SK-N-MC (cell line): Measurements from ENCODE around the gene BRPF3.

Experiments
- DNase-seq: peaks from one replicate; pipeline ENCODE4 v3.0.0-alpha.2; 2011; ENCODE audit warnings: low read depth, low spot score
- H3K27ac ChIP-seq: fragments of 200-600 bp; sonication (generic); 2 replicates; pipeline ENCODE4 v1.5.1; 2016; ENCODE audit warnings: mixed run types
- H3K36me3 ChIP-seq: fragments of 200-600 bp; sonication (generic); 2 replicates; pipeline ENCODE4 v1.6.1; 2017; ENCODE audit warnings: antibody characterized with exemption, low read length, mixed read lengths; ENCODE audit not compliant: insufficient read depth
- H3K4me3 ChIP-seq: fragments of 200-600 bp; sonication (generic); 2 replicates; pipeline ENCODE4 v1.5.1; 2016
- H3K9ac ChIP-seq: fragments of 200-600 bp; sonication (generic); 2 replicates; pipeline ENCODE4 v1.8.0; 2017; ENCODE audit warnings: mixed run types, mixed read lengths; ENCODE audit not compliant: insufficient read length
- H3K9me3 ChIP-seq: fragments of 200-600 bp; sonication (generic); 2 replicates; pipeline ENCODE4 v1.6.1; 2017; ENCODE audit warnings: low read depth, mild to moderate bottlenecking, antibody characterized with exemption, low read length, moderate library complexity, mixed read lengths
- EZH2 ChIP-seq: fragments of 200-600 bp; sonication (generic); IDR thresholded peaks from one replicate; pipeline ENCODE4 v1.6.1; 2017; ENCODE audit warnings: antibody characterized with exemption
- FOXP2 ChIP-seq: optimal IDR thresholded peaks from 2 replicates; pipeline ENCODE3; 2011; ENCODE audit warnings: mild to moderate bottlenecking, moderate library complexity; ENCODE audit not compliant: insufficient read depth; ENCODE audit errors: extremely low read length, control extremely low read depth
- POLR2AphosphoS5 ChIP-seq: IDR thresholded peaks from 2 replicates; pipeline ENCODE4 v1.6.1; 2012; ENCODE audit warnings: mild to moderate bottlenecking, low read depth, low read length, borderline replicate concordance

BRPF3 gene

GRCh38 chr6:36267731-36268477 lies 71.4 kb downstream of the BRPF3 start:
- Histone ChIP-seq H3K9me3 (no peaks in the 10 kb centered on the region), H3K4me3 (no peak overlapping the region), H3K36me3 (no peaks in the 10 kb centered on the region), H3K27ac (no peak overlapping the region), H3K9ac (no peak overlapping the region)
- no peak for TF ChIP-seq EZH2
- TF ChIP-seq POLR2AphosphoS5, result no peak
- no peak for TF ChIP-seq FOXP2
- DNase-seq, result no peak

GRCh38 chr6:36268478-36269275 lies 72.1 kb downstream of the BRPF3 start:
- Histone ChIP-seq H3K9me3 (no peaks in the 10 kb centered on the region), H3K4me3 (no peak overlapping the region), H3K36me3 (no peaks in the 10 kb centered on the region), H3K27ac (no peak overlapping the region), H3K9ac (no peak overlapping the region)
- TF ChIP-seq EZH2 (no peak), POLR2AphosphoS5 (no peak), FOXP2 (no peak)
- DNase-seq, result no peak

- H3K4me3 ChIP-seq, result no peak within 1 kb of the TSS
- no peak for DNase-seq
- H3K27ac ChIP-seq, result no peak within 1 kb of the TSS
These were observed 73.5 kb downstream of the BRPF3 start, which contains the start of gene PNPLA1 for GRCh38 chr6:36269834-36270705. Gene PNPLA1 (plus strand): TSS chr6:36270060. CDS start chr6:36270460, 400 bp downstream.

GRCh38 chr6:36272234-36272633 lies 75.7 kb downstream of the BRPF3 start:
- no peak overlapping the region for H3K4me3 ChIP-seq
- DNase-seq, result no peak
- H3K27ac ChIP-seq, result no peak overlapping the region
- no peak overlapping the region for H3K9ac ChIP-seq
- no peak for TF ChIP-seq POLR2AphosphoS5
- no peak for TF ChIP-seq FOXP2
- TF ChIP-seq EZH2, result no peak
- H3K9me3 ChIP-seq, result no peaks in the 10 kb centered on the region
- no peaks in the 10 kb centered on the region for H3K36me3 ChIP-seq

More at GRCh38 chr6:36269834-36270705, 73.5 kb downstream of the BRPF3 start, which contains the start of gene PNPLA1:
- no peaks in the 10 kb centered on the region for H3K9me3 ChIP-seq
- H3K36me3 ChIP-seq, result no peaks in the 10 kb centered on the region
- TF ChIP-seq POLR2AphosphoS5 (no peak), FOXP2 (no peak), EZH2 (no peak)
- H3K9ac ChIP-seq, result no peak within 1 kb of the TSS

GRCh38 chr6:36273067-36273466 lies 76.5 kb downstream of the BRPF3 start:
- TF ChIP-seq FOXP2 (no peak), EZH2 (no peak), POLR2AphosphoS5 (no peak)

GRCh38 chr6:36273802-36274514 lies 77.4 kb downstream of the BRPF3 start:
- no peaks in the 10 kb centered on the region for H3K9me3 ChIP-seq
- no peak overlapping the region for H3K27ac ChIP-seq
- no peak overlapping the region for H3K4me3 ChIP-seq
- H3K36me3 ChIP-seq, result no peaks in the 10 kb centered on the region
- no peak for DNase-seq
- TF ChIP-seq EZH2 (no peak), FOXP2 (no peak), POLR2AphosphoS5 (no peak)
- H3K9ac ChIP-seq, result no peak overlapping the region

More at GRCh38 chr6:36273067-36273466, 76.5 kb downstream of the BRPF3 start:
- Histone ChIP-seq H3K9me3 (no peaks in the 10 kb centered on the region), H3K36me3 (no peaks in the 10 kb centered on the region), H3K4me3 (no peak overlapping the region), H3K27ac (no peak overlapping the region), H3K9ac (no peak overlapping the region)
- DNase-seq, result no peak
